ENCODE data around the gene LRRC71. TPM values are rescaled to one million over a fixed set of nuclear protein-coding genes. Genes with fewer than 3 reads are reported as not detected.

The LRRC71 gene
- total and polyA plus RNA-seq, 2 of the 4 experiments (the other 2 are of a cell fraction): 0.50 TPM; not detected in 1

- dilution Hi-C loops (cut with HindIII; ENCODE audit: low sequenced_read_pairs, unreplicated experiment): no loop called here
- peak; percentile 22 for ATAC-seq (ENCODE audit: low read depth)
- no TSS peak for BruUV-seq (replicated peaks)
Measured at GRCh38 chr1:156897078-156897825, 23.2 kb upstream of the LRRC71 start.

More at GRCh38 chr1:156897078-156897825, 23.2 kb upstream of the LRRC71 start:
- Histone ChIP-seq H3K36me3 (ENCODE audit: control insufficient read depth, insufficient read depth, low read length) (no peaks in the 10 kb centered on the region), H3K4me2 (ENCODE audit: low read depth, low read length) (peak overlapping the region; percentile 56), H2BK15ac (ENCODE audit: low read depth, low read length) (peak overlapping the region; percentile 84), H3K23ac (ENCODE audit: low read depth, low read length) (peak overlapping the region; percentile 96), H2BK120ac (ENCODE audit: low read depth, low read length) (peak overlapping the region; percentile 95), H3K4ac (ENCODE audit: low read depth, low read length) (peak overlapping the region; percentile 96), H4K8ac (ENCODE audit: low read depth in 2 of 2, low read length in 2 of 2) (peak overlapping the region; percentile 76 to 96), H3K27ac (ENCODE audit: insufficient read depth, low read length) (peak overlapping the region; percentile 77), H2AK9ac (replicated peaks; ENCODE audit: low read depth, low read length, poor library complexity) (peak overlapping the region; percentile 98), H2BK5ac (ENCODE audit: low read depth, low read length, poor library complexity, severe bottlenecking) (peak overlapping the region; percentile 92), H3K27me3 (ENCODE audit: control insufficient read depth, insufficient read depth, low read length) (no peaks in the 10 kb centered on the region), H3K9me3 (ENCODE audit: control insufficient read depth, insufficient read depth, low read length) (no peaks in the 10 kb centered on the region), H3K4me3 (ENCODE audit: insufficient read depth, low read depth, low read length) (no peak overlapping the region), H3K14ac (replicated peaks; ENCODE audit: low read depth, low read length) (peak overlapping the region; percentile 98), H2AFZ (replicated peaks; ENCODE audit: low read length, poor library complexity) (peak overlapping the region; percentile 64), H4K20me1 (ENCODE audit: insufficient read depth, low read length) (peaks cover 2% of the 10 kb centered on the region; the same call in 1 of the 2 replicates), H3K9me1 (ENCODE audit: insufficient read depth, low read length) (peaks cover 29% of the 10 kb centered on the region), H3K18ac (ENCODE audit: low read depth, low read length) (peak overlapping the region; percentile 73), H3K79me1 (ENCODE audit: low read depth in 1 of 2, low read length in 2 of 2) (peaks cover 27 to 86% of the 10 kb centered on the region in 2 experiments), H2AK5ac (ENCODE audit: low read depth, low read length) (peak overlapping the region; percentile 99), H2BK20ac (ENCODE audit: low read depth, low read length) (peak overlapping the region; percentile 90), H3K56ac (ENCODE audit: extremely low read depth, insufficient read depth, low read length) (peak overlapping the region; percentile 96), H3K4me1 (ENCODE audit: control insufficient read depth, insufficient read depth, low read length) (peaks cover 45% of the 10 kb centered on the region), H4K91ac (ENCODE audit: insufficient read depth, low read depth, low read length) (peak overlapping the region; percentile 74), H4K5ac (ENCODE audit: low read depth, low read length) (peak overlapping the region; percentile 92), H3K9ac (ENCODE audit: low read depth, low read length) (peak overlapping the region; percentile 62)
- WGBS, 2 experiments (ENCODE audit: extremely low coverage in 2 of 2, insufficient read length in 1 of 2): 60% methylated on average over 7 of the region's 14 CpGs; no CpG with 5 or more reads in 1 of the 2 experiments
- TF ChIP-seq NFE2L2 (IDR thresholded peaks at IDR 0.05; ENCODE audit: low read depth, low read length) (no peak), FOS (IDR thresholded peaks at IDR 0.05; ENCODE audit: low read depth, low read length) (0 out of 2 replicates have a peak, but pooled peaks have one; percentile 34), SMC3 (IDR thresholded peaks at IDR 0.05; ENCODE audit: low read depth, low read length) (no peak)
- DNase-seq: peak; percentile 67
- in situ Hi-C loops (cut with MboI; ENCODE audit: low sequenced_read_pairs) (no loop called here), intact Hi-C loops (cut with micrococcal nuclease) (no loop called here)
- ChIA-PET POLR2A (ENCODE audit: unreplicated experiment) (no interaction called here), CTCF (interaction anchor here (0.9 to 1.0 kb wide), 2 partner anchors 23 to 31 kb away, joined by 3 read pairs; no protein-coding TSS in a partner anchor)

Data from IMR-90 (cell line).